Fibroblast of lung (primary cell): ENCODE measurements around the gene TEX29.

ENCODE experiments used
- EZH2 ChIP-seq: IDR thresholded peaks from 2 replicates; pipeline ENCODE4 v1.5.1; 2012; ENCODE audit warnings: low read length, control low read depth, mild to moderate bottlenecking; ENCODE audit errors: missing control alignments
- TF ChIP-seq, protein P1 (sequence below), 2 donors: IDR thresholded peaks in 1 of 2; conservative IDR thresholded peaks in 1 of 2; 1 replicate in 1 of 2; 2 replicates in 1 of 2; pipeline ENCODE4 v1.5.1; 2011 to 2012; ENCODE audit warnings: low read length in 2 of 2, control low read depth in 1 of 2, inconsistent platforms in 1 of 2, low read depth in 1 of 2, mild to moderate bottlenecking in 1 of 2

DNA sequence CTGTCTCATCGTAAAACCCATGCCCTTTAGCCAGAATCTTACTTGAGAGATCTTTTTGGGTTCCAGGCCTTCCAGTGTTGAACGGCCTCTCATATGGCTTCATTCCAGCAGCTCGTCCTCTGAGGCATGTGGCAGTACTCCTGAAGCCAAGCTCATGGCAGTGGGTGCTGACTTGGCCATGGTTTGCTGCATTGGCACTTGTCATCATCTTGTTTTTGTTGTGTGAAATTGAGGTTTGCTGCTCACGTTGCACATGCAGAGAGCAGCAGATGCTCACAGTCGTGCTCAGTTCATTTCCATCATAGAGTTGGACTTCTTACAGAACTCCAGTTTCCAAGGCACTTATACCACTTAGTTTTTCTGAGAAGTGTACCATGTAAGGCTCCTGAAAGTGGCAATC, 14.9 kb downstream of the TEX29 start:
- TF ChIP-seq, protein P1, sequence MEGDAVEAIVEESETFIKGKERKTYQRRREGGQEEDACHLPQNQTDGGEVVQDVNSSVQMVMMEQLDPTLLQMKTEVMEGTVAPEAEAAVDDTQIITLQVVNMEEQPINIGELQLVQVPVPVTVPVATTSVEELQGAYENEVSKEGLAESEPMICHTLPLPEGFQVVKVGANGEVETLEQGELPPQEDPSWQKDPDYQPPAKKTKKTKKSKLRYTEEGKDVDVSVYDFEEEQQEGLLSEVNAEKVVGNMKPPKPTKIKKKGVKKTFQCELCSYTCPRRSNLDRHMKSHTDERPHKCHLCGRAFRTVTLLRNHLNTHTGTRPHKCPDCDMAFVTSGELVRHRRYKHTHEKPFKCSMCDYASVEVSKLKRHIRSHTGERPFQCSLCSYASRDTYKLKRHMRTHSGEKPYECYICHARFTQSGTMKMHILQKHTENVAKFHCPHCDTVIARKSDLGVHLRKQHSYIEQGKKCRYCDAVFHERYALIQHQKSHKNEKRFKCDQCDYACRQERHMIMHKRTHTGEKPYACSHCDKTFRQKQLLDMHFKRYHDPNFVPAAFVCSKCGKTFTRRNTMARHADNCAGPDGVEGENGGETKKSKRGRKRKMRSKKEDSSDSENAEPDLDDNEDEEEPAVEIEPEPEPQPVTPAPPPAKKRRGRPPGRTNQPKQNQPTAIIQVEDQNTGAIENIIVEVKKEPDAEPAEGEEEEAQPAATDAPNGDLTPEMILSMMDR (conservative IDR thresholded peaks at IDR 0.05 in 1 of 2, IDR thresholded peaks at IDR 0.05 in 1 of 2; ENCODE audit: low read depth in 1 of 2, low read length in 2 of 2) = no peak
- TF ChIP-seq EZH2 = no peak
